CD14-positive monocyte (primary cell): ENCODE data around the gene ITIH6. TPM values are rescaled to one million over a fixed set of nuclear protein-coding genes. Genes with fewer than 3 reads are reported as not detected.
"Not testable (repeated sequence)": the region's sequence is repeated elsewhere in the genome, so short reads cannot be mapped to it uniquely, and the experiment has no call there.

Experiments
- DNase-seq, 3 donors: peaks; one replicate each; pipeline ENCODE4 v3.0.0-alpha.2; 2011 to 2022
- H2AFZ ChIP-seq: 2 replicates; pipeline ENCODE4 v1.6.0; 2012; ENCODE audit warnings: mild to moderate bottlenecking, low read depth, low read length, inconsistent platforms; ENCODE audit not compliant: insufficient read depth, poor library complexity, severe bottlenecking
- H3K27ac ChIP-seq, 2 donors: 1 replicate in 1 of 2; 2 replicates in 1 of 2; pipeline ENCODE4 v1.5.1; 2012 to 2013; ENCODE audit warnings: low read length in 2 of 2, control low read depth in 1 of 2, inconsistent platforms in 1 of 2, low read depth in 1 of 2, mild to moderate bottlenecking in 1 of 2
- H3K27me3 ChIP-seq, 2 donors: one replicate each; pipeline versions ENCODE4 v1.6.0 to v1.6.1; 2011 to 2013; ENCODE audit warnings: low read length in 2 of 2; ENCODE audit not compliant: control insufficient read depth in 2 of 2, insufficient read depth in 2 of 2
- H3K36me3 ChIP-seq, 2 donors: replicated peaks in 1 of 2; 1 replicate in 1 of 2; 2 replicates in 1 of 2; pipeline versions ENCODE4 v1.5.1 to v1.6.1; 2012 to 2013; ENCODE audit warnings: low read length in 2 of 2, control low read depth in 1 of 2, inconsistent platforms in 1 of 2, mild to moderate bottlenecking in 1 of 2; ENCODE audit not compliant: insufficient read depth in 2 of 2, control insufficient read depth in 1 of 2
- H3K4me1 ChIP-seq, 2 donors: 1 replicate in 1 of 2; 2 replicates in 1 of 2; pipeline versions ENCODE4 v1.5.1 to v1.6.1; 2012 to 2013; ENCODE audit warnings: low read length in 2 of 2, control low read depth in 1 of 2, inconsistent platforms in 1 of 2, mild to moderate bottlenecking in 1 of 2, moderate library complexity in 1 of 2; ENCODE audit not compliant: insufficient read depth in 2 of 2, control insufficient read depth in 1 of 2
- H3K4me2 ChIP-seq: replicated peaks from 2 replicates; pipeline ENCODE3; 2012; ENCODE audit warnings: low read length, moderate library complexity, mild to moderate bottlenecking; ENCODE audit not compliant: poor library complexity, severe bottlenecking; ENCODE audit errors: extremely low read depth
- H3K4me3 ChIP-seq, 3 experiments: fragments of 200-600 bp in 1 of 3; sonication (generic) in 1 of 3; replicated peaks in 1 of 3; 1 replicate in 2 of 3; 2 replicates in 1 of 3; pipeline ENCODE4 v1.5.1; 2011 to 2013; ENCODE audit warnings: low read length in 3 of 3, mild to moderate bottlenecking in 3 of 3, control low read depth in 2 of 3, low read depth in 2 of 3, inconsistent platforms in 1 of 3, moderate library complexity in 1 of 3
- H3K79me2 ChIP-seq: 2 replicates; pipeline ENCODE4 v1.6.0; 2012; ENCODE audit warnings: mild to moderate bottlenecking, control low read depth, inconsistent platforms, low read length, moderate library complexity; ENCODE audit not compliant: insufficient read depth
- H3K9ac ChIP-seq: 2 replicates; pipeline ENCODE4 v1.6.0; 2017; ENCODE audit warnings: low read length, mild to moderate bottlenecking; ENCODE audit not compliant: insufficient read depth, poor library complexity, severe bottlenecking
- H3K9me3 ChIP-seq, 2 donors: replicated peaks in 1 of 2; 1 replicate in 1 of 2; 2 replicates in 1 of 2; pipeline versions ENCODE4 v1.5.1 to v1.6.1; 2012 to 2013; ENCODE audit warnings: low read length in 2 of 2, control low read depth in 1 of 2; ENCODE audit not compliant: control insufficient read depth in 1 of 2, insufficient read depth in 1 of 2
- H4K20me1 ChIP-seq: 2 replicates; pipeline ENCODE4 v1.6.0; 2012; ENCODE audit warnings: mild to moderate bottlenecking, low read length, control low read depth, moderate library complexity; ENCODE audit not compliant: insufficient read depth
- H3K27ac Mint-ChIP-seq, 7 donors: one replicate each; pipeline ENCODE4 v1.8.0; 2020; ENCODE audit warnings: mild to moderate bottlenecking in 7 of 7, mixed read lengths in 7 of 7, moderate library complexity in 6 of 7, inconsistent platforms in 2 of 7
- H3K27me3 Mint-ChIP-seq, 3 donors: one replicate each; pipeline ENCODE4 v1.8.0; 2021 to 2022; ENCODE audit warnings: low read depth in 3 of 3, mild to moderate bottlenecking in 3 of 3, mixed read lengths in 3 of 3, moderate library complexity in 3 of 3, inconsistent platforms in 1 of 3
- H3K36me3 Mint-ChIP-seq, 2 donors: one replicate each; pipeline ENCODE4 v1.8.0; 2020; ENCODE audit warnings: mixed read lengths in 2 of 2, inconsistent platforms in 1 of 2, mild to moderate bottlenecking in 1 of 2
- H3K4me1 Mint-ChIP-seq: one replicate; pipeline ENCODE4 v1.8.0; 2020; ENCODE audit warnings: mild to moderate bottlenecking, mixed read lengths
- H3K4me3 Mint-ChIP-seq, 2 donors: one replicate each; pipeline ENCODE4 v1.8.0; 2020; ENCODE audit warnings: mild to moderate bottlenecking in 2 of 2, mixed read lengths in 2 of 2, moderate library complexity in 1 of 2
- H3K9me3 Mint-ChIP-seq, 7 donors: one replicate each; pipeline ENCODE4 v1.8.0; 2020 to 2022; ENCODE audit warnings: mixed read lengths in 7 of 7, mild to moderate bottlenecking in 6 of 7, moderate library complexity in 6 of 7, inconsistent platforms in 2 of 7
- WGBS: methylation state at CpG from one replicate; pipeline ENCODE4 v1.1.5; 2013; ENCODE audit warnings: missing lambda C conversion rate; ENCODE audit not compliant: insufficient coverage; 5-methylcytosine and 5-hydroxymethylcytosine counted together
- intact Hi-C, 2 donors: fragments of 100-400 bp; cut with micrococcal nuclease; formaldehyde crosslinking; loops; one replicate each; pipeline versions ENCODE4 v1.15.0 to v1.15.1; 2023
- polyA plus RNA-seq, 3 donors: library from polyadenylated mRNA; depleted of rRNA in 1 of 3; unstranded in 2 of 3; stranded (reverse) in 1 of 3; fragments of 300-500 nt in 2 of 3; fragments of >200 nt in 1 of 3; fragmentation: Illumina TruSeq in 2 of 3; gene quantifications; 1 replicate in 2 of 3; 2 replicates in 1 of 3; pipeline ENCODE4 v1.2.3, GENCODE V29; 2012 to 2021
- TF ChIP-seq, protein P1 (sequence below): fragments of 200-600 bp; IDR thresholded peaks from one replicate; pipeline ENCODE4 v1.8.0; 2022; ENCODE audit warnings: antibody characterized with exemption, mild to moderate bottlenecking

Gene ITIH6
- polyA plus RNA-seq, 3 donors, result not detected

DNA sequence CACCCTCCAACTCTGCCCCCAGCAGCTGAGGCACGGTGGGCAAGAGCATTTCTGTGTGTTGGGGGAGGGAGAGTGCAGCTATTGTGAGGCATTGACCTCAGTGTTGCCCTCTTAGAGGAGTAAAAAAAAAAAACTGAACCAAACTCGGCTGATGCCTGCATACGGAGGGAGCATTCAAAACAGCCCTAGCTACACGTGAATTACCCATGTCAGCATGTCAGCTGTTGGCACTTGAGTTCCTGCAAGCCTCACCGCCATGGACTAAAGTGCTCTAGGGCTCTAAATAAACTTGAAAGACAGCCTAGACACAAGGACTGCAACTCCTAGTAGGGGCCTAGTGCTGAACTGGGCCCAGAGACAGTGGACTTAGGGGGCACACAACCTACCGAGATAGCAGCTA is 22.0 kb downstream of the ITIH6 start:
- TF ChIP-seq, protein P1, sequence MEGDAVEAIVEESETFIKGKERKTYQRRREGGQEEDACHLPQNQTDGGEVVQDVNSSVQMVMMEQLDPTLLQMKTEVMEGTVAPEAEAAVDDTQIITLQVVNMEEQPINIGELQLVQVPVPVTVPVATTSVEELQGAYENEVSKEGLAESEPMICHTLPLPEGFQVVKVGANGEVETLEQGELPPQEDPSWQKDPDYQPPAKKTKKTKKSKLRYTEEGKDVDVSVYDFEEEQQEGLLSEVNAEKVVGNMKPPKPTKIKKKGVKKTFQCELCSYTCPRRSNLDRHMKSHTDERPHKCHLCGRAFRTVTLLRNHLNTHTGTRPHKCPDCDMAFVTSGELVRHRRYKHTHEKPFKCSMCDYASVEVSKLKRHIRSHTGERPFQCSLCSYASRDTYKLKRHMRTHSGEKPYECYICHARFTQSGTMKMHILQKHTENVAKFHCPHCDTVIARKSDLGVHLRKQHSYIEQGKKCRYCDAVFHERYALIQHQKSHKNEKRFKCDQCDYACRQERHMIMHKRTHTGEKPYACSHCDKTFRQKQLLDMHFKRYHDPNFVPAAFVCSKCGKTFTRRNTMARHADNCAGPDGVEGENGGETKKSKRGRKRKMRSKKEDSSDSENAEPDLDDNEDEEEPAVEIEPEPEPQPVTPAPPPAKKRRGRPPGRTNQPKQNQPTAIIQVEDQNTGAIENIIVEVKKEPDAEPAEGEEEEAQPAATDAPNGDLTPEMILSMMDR, result no peak
- WGBS, result 97% methylated on average over 4 of the region's 6 CpGs
- no peaks in the 10 kb centered on the region for H3K9me3 ChIP-seq
- H4K20me1 ChIP-seq, result no peaks in the 10 kb centered on the region
- H3K27ac Mint-ChIP-seq, result no peak overlapping the region
- no peak overlapping the region for H3K4me3 ChIP-seq
- no peaks in the 10 kb centered on the region for H3K4me1 Mint-ChIP-seq
- no peaks in the 10 kb centered on the region for H3K36me3 ChIP-seq
- H2AFZ ChIP-seq, result no peak overlapping the region
- no peak overlapping the region for H3K9ac ChIP-seq
- H3K4me3 Mint-ChIP-seq, result no peak overlapping the region
- no peaks in the 10 kb centered on the region for H3K36me3 Mint-ChIP-seq
- peaks cover 0 to 4% (median 0%) of the 10 kb centered on the region in 7 donors for H3K9me3 Mint-ChIP-seq
- no peaks in the 10 kb centered on the region for H3K27me3 ChIP-seq
- H3K27ac ChIP-seq, result no peak overlapping the region
- H3K27me3 Mint-ChIP-seq, result peaks cover 1 to 13% (median 1%) of the 10 kb centered on the region in 3 donors
- no peak overlapping the region for H3K4me2 ChIP-seq
- H3K4me1 ChIP-seq, result no peaks in the 10 kb centered on the region
- intact Hi-C loops, result no loop called here
- DNase-seq, result no peak
- H3K79me2 ChIP-seq, result no peaks in the 10 kb centered on the region

DNA sequence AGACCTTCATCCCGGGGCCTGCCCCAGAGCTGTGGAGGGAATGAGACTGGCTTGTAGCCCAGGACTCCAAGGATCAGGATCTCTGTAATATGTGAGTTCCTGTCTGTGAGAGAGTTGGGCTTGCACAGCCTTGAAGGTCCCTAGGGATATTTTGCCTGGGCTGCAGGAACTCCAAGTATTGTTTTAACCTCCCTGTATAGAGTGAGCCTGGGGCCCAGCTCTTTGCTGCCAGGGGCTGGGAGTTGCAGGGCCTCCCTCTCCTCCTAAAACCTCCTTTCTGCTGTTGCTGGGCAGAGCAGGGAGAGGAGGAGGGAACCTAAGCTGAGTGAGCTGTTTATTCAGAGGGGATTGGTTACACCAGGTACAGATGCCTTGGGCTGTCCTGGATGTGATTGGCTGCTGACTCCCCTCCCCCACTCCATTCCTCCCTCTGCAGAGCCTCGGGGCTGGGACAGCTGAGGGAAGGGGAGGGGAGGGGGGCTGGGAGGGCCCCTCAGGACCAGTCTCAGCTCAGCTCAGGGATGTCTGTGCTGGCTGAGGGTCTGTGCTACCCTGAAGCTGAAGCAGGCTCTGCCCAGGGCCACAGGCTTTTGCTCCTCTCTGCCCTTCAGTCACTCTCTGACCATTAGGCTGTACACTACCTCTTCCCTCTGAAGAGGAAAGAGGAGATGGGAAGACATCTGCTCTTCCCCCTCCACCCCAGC is 23.5 kb downstream of the ITIH6 start:
- H3K4me2 ChIP-seq, H3K9me3 Mint-ChIP-seq, H3K36me3 ChIP-seq, H3K4me3 ChIP-seq, H3K27me3 ChIP-seq, H3K4me1 ChIP-seq, DNase-seq, H3K27ac Mint-ChIP-seq, H3K36me3 Mint-ChIP-seq, H3K27ac ChIP-seq, H3K4me3 Mint-ChIP-seq, H2AFZ ChIP-seq, H3K9ac ChIP-seq, H4K20me1 ChIP-seq, H3K4me1 Mint-ChIP-seq, H3K9me3 ChIP-seq, H3K79me2 ChIP-seq, intact Hi-C loops: not testable (repeated sequence)
- WGBS, result no CpG with 5 or more reads among the region's 2 CpGs
- H3K27me3 Mint-ChIP-seq, result peaks cover 0 to 13% (median 0%) of the 10 kb centered on the region in 3 donors
